Bone marrow (tissue), 2 donors: Measurements from ENCODE around the gene TMEM38A.
"Not testable (repeated sequence)": the region's sequence is repeated elsewhere in the genome, so short reads cannot be mapped to it uniquely, and the experiment has no call there.

Source experiments
- DNase-seq, 2 donors: peaks; one replicate each; lab custom pipeline; 2025; lab: John Stamatoyannopoulos, UW

Gene TMEM38A

GRCh38 chr19:16637535-16637934, 23.4 kb upstream of the TMEM38A start:
- no peak for DNase-seq

GRCh38 chr19:16638666-16639065, 22.3 kb upstream of the TMEM38A start:
- DNase-seq: no peak

- DNase-seq: no peak
Measured at GRCh38 chr19:16640951-16641350, 20.0 kb upstream of the TMEM38A start.

GRCh38 chr19:16641695-16642094, 19.2 kb upstream of the TMEM38A start:
- no peak for DNase-seq

GRCh38 chr19:16645140-16645539, 15.8 kb upstream of the TMEM38A start:
- no peak for DNase-seq

- DNase-seq: no peak
Measured at GRCh38 chr19:16649734-16650133, 11.2 kb upstream of the TMEM38A start.

GRCh38 chr19:16650821-16651220, 10.1 kb upstream of the TMEM38A start:
- no peak for DNase-seq

- DNase-seq: not testable (repeated sequence)
Measured at GRCh38 chr19:16651421-16652188, 9.3 kb upstream of the TMEM38A start.

- DNase-seq: no peak
Measured at GRCh38 chr19:16652854-16653253, 8.1 kb upstream of the TMEM38A start.

GRCh38 chr19:16654140-16654539, 6.8 kb upstream of the TMEM38A start:
- no peak for DNase-seq

- no peak for DNase-seq
Measured at GRCh38 chr19:16654627-16655026, 6.3 kb upstream of the TMEM38A start.

- DNase-seq: no peak
Measured at GRCh38 chr19:16655727-16656126, 5.2 kb upstream of the TMEM38A start.

- DNase-seq: no peak
Measured at GRCh38 chr19:16657384-16657783, 3.6 kb upstream of the TMEM38A start.

- DNase-seq: no peak
Measured at GRCh38 chr19:16659464-16659831, 1.5 kb upstream of the TMEM38A start.

- peak; percentile 93 to 97 for DNase-seq
Measured at GRCh38 chr19:16659832-16660708, 869 bp upstream of the TMEM38A start, which contains the start of gene SMIM7. SMIM7 (minus strand) TSS chr19:16660144; CDS start chr19:16660110, 34 bp downstream.

GRCh38 chr19:16661480-16662034, 618 bp downstream of the TMEM38A start:
- no peak for DNase-seq

GRCh38 chr19:16668176-16668575, 7.2 kb downstream of the TMEM38A start:
- DNase-seq: no peak

- not testable (repeated sequence) for DNase-seq
Measured at GRCh38 chr19:16668702-16669101, 7.8 kb downstream of the TMEM38A start.

GRCh38 chr19:16670291-16670690, 9.4 kb downstream of the TMEM38A start:
- DNase-seq: no peak

- DNase-seq: no peak
Measured at GRCh38 chr19:16671652-16672274, 10.8 kb downstream of the TMEM38A start.

GRCh38 chr19:16673231-16673630, 12.3 kb downstream of the TMEM38A start:
- no peak for DNase-seq

- DNase-seq: not testable (repeated sequence)
Measured at GRCh38 chr19:16673839-16674238, 12.9 kb downstream of the TMEM38A start.
